ENCODE results near the gene COL23A1.

Gene COL23A1

DNA sequence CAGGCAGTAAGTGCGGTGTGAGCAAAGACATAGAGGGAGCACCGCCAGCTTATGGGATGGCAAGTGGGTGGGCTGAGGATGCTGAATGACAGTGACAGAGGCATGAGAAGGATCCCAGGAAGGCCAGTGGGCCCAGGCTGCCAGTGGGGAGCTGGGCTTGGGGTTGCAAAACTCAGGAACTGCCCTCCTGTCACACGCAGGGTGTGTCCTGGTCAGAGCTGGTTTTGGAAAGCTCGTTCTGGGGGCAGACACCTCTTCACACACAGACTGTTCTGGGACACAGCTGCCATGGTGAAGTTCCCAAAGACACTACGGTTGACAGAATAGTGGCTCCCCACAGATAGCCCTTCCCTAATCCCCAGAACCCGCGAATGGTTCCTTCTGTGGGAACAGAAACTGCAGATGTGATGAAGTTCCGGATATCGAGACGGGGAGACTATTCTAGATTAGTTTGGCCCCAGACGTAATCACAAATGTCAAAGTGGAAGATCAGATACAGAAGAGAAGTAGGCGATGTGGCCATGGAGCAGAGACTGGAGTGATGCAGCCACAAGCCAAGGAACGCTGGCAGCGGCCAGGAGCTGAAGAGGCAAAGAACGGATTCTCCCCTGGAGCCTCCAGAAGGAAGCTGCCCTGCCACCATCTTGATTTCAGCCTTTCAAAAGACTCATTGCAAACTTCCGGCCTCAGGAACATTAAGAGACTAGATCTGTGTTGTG lies 159.0 kb downstream of the COL23A1 start:
- DNase-seq, result no peak

DNA sequence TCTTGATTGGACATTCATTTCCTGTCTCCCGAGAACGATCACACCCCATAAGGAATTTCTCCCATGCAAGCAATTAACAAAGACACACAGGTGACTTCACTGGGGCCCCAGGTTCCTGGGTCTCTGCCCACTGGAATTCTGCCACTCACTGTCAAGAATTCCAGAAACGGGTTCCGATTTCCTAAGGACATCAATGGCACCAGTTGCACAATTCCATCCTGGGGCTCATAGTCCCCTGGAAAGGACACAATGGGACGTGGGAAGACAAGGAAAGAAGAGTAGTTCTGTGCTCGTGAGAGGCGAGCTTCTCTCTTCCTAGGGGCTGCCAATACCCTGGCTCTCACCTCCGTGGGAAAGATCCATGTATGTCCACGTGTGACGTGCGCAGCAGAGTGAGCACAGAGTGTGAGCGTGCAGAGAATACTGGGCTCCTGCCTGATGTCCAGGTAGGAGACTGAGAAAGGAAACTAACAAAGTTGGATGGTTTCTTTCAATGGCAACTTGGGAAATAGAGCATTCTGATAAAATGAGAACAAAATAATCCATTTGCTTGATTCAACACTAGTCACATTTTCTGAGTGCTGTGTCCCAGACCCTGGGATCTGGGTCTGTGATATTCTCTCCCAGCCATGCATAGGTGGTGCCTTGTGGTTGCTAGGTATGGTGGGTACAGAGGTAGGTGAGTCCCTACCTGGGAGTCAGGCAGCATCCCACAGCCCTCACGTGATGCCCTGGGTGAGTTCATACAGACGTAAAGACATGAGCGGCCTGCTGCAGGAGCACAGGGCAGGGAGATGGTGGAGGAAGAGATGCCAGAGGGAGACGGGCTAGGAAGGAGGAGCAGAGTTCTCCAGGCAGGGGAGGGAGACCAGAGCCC lies 159.8 kb downstream of the COL23A1 start:
- DNase-seq, result no peak

DNA sequence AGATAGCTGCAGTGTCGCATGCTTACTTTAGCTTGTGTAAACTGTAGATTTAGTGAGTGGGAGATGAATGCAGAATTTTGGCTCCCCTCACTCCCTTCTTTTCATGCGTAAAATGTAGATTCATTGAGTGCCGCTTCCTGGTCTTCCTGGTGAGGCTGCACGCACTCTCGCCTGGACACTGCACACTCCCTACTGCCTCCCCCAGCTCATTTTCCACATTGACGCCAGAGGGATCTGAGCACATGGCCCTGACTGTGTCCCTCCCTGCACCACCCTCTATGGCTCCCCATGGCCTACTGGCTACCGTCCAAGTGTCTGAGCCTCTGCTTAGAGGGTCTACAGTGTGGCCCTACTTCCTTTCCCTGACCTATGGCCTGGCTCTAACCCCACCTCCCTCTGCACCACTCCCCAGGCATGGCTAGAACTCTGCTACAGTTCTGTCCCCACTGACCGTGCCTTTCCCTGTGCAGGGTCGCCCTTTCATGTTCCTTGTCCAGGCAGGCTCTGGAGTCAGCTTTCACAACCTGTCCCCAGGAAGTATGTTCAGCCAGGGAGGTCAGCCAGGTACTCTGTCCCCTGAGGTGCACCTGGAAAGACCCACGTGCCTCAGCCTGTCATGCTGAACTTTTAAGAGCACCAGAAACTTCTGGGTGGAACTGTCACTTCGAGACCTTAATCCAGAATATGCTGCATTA lies 160.6 kb downstream of the COL23A1 start:
- no peak for DNase-seq

DNA sequence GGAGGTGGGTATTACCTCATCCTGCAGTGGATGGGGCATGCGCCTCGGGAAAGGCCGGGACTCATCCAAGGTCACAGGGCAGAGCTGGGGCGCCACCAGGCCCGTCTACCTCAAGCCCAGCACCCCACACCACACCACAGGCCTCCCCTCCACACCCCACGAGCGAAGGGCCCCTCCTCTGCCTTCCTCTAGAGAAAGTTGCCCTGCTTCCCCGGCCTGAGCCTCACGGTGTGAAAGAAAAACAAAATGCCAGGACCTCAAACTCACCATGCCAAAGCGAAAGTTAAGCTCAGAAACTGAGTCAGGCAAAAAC lies 161.1 kb downstream of the COL23A1 start:
- no peak for DNase-seq

DNA sequence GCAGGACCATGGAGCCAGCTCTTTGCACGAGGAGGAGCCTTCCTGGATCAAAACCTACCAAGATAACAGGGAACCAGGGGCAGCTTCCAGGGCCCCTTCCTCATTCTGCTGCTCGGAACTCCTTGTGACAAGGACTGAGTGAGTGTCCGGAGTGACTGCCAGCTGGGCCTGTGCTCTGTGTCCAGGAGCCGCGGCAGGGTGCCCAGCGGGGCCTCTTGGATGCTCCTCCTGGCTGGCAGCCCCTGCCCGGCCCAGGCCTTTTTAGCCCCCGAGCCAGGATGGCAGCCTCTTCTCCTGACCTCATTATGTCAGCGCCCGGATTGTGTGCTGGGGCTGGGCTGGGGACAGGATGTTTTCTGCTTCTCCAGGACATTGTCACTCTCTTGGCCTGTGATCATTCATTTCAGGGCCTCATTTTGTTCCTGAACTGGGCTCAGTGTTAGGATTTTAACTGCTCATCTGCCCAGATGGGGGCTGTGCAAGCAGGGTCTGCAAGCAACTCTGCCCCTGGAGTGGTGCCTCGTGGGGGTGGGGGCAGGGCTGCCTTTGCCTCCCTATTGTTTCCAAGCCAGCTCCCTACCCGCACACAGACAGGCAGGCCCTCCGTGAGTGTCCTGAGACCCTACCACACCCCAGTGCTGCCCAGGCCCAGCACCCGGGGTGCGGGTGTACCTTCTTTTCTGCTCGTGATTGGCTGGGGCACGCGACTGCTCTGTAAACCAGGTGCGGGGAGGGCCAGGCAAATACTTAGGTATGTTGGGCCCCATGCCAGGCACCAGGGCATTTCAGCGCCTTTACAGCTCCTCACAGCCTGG lies 161.6 kb downstream of the COL23A1 start:
- no peak for DNase-seq

DNA sequence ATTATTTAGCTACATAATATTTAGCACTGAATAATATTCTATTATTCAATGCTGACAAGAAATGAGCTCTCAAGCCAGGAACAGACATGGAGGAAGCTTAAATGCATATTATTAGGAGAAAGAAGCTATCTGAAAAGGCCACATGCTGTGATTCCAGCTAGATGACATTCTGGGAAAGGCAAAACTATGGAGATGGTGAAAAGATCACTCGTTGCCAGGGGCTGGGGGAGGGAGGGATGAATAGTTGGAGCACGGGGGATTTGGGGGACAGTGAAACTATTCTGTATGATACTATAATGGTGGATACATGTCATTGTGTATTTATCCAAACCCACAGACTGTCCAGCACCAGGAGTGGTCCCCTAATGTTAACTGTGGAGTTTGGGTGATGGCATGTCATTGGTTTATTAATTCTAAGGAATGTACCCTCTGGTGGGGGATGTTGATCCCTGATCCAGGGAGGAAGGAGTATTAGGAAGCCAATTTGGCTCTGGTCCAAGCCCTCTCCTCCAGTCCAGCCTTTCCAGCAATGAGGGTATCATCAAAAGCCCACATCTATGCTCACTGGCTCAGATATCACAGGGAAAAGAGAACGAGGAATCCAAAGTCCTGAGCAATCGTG lies 162.5 kb downstream of the COL23A1 start:
- no peak for DNase-seq

DNA sequence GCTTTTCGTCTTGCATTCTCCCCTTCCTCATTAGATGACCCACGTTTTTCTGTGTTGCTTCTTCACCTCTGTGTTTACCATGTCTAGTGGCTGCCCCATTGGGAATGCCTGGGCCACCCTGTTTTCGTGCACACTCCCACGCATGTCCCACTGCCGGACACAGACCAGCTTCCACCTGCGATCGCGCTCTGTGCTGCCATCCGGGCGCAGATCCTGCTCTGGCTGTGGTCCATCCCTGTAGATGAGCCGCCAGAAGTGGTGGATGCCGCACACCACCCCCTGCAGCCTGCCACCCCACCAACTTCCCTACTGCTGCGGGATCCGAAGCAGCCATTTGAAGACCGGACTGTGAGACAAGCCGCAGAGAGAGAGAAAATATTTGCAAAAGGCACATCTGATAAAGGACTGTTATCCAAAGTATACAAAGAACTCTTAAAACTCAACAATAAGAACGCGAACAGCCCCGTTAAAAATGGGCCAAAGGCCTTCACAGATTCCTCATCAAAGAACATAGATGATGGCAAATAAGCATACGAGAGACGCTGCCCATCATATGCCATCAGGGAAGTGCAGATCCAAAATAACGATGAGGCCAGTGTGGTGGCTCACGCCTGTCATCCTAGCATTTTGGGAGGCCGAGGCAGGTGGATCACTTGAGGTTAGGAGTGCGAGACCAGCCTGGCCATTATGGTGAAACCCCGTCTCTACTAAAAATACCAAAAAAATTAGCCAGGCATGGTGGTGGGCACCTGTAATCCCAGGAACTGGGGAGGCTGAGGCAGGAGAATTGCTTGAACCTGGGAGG lies 163.7 kb downstream of the COL23A1 start:
- DNase-seq, result no peak

DNA sequence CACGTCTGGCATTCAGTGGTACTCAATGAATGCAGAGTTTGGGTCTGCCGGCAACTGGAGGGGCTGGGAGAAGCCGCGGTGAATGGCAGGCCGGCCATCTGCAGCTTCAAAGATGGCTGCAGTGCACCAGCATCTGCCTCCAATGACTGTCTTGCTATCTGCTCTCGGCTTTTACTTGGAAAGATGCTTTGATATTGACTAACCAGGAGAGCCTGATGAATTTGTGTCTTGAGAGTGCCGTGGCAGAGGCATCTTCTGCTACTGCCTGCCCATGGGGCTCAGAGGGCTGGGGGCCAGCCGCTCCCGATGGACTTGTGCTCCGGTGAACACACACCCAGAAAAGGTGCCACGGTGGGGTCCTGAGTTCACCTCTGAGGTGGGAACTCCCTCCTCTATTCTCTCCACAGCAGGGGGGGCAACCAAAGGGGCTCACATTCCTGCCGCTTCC lies 164.5 kb downstream of the COL23A1 start:
- no peak for DNase-seq

DNA sequence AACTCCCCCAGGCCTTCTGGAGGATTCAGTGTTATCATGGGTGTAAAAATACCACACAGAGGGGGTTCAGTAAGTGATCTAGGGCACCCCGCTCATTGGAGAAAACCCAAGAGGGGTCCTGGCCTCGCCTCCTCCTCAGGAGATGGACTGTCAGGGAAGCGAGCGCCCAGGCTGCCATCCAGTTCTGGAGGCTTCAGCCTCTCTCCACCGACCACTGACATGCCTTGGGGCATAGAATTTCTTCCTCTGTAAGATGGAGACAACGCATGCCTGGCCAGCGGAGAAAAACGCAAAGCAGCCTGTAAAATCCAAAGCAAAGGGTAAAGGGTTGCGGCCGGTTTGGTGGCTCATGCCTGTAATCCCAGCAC lies 165.4 kb downstream of the COL23A1 start:
- no peak for DNase-seq

DNA sequence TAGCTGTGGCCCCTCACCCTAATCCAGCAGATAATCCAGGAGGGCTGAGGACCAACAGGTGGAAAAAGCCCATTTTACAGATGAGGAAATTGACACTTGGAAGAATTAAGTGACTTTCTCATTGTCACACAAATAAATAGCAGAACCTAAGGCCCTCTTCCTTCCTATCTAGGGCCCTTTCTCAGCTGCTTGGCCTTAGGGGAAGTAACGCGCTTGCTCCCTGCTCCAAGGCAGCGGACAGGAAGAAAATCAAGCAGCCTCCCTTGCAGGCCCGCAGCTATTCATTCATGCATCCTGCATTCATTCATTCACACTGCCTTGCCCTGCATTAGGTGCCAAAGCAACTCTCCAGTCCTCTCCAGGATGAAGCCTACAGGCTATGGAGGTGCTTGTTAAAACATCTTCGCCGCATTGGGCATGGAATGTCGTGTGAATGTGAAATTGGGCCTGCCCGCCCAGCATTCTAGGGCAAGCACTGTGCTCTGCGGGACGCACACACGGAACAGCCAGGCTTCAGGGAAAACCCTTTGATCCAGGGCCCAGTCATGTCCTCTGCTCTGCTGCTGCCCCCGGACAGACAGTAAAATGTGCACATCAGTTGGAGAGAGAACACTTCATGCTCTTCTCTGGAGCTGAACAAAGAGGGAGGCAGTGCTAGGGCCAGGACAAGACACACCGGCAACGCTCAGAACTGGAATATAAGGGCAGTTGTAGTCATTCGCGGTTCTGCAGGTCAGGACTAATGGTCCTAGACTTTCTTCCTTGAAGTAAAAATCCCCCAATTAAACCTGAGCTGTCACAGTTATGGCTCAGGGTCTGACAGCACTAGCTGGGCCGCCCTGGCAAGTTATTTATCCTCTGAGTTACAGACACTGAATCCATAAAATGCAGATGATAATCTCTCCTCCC lies 166.0 kb downstream of the COL23A1 start:
- no peak for DNase-seq

DNA sequence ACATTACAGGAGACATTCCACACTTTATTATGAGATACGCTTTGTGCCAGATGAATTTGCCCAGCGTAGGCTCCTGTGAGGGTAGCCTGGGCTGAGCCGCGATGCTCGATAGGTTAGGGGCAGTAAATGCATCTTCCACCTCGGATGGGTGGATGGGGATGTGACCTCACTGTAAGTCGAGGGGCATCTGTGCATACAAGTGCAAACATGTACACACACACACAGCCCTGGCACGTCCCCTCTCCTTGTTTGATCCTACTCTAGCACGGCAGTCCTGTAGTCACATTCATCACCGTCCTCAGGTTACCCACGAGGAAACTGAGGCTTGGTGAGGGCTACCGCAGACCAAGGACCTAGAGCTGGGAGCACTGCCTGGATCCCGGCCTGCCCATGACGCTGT lies 166.8 kb downstream of the COL23A1 start:
- no peak for DNase-seq

DNA sequence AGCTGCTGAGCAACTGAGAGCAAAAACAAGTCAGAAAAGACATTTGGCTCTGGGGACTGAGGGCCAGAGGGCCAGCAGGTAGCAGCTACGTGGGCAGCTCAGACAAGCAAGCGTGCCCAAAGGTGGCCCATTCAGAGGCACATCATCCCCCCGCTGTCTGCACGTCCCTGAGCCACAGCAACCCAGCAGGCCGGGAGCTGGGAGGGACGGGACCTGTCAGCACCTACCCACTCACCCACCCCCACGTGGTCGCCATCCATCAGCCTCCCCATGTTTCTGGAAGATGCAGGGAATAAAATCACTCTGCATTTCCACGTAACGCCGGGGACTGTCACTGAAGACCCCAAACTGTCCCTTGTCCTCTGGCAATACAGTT lies 167.8 kb downstream of the COL23A1 start:
- no peak for DNase-seq

DNA sequence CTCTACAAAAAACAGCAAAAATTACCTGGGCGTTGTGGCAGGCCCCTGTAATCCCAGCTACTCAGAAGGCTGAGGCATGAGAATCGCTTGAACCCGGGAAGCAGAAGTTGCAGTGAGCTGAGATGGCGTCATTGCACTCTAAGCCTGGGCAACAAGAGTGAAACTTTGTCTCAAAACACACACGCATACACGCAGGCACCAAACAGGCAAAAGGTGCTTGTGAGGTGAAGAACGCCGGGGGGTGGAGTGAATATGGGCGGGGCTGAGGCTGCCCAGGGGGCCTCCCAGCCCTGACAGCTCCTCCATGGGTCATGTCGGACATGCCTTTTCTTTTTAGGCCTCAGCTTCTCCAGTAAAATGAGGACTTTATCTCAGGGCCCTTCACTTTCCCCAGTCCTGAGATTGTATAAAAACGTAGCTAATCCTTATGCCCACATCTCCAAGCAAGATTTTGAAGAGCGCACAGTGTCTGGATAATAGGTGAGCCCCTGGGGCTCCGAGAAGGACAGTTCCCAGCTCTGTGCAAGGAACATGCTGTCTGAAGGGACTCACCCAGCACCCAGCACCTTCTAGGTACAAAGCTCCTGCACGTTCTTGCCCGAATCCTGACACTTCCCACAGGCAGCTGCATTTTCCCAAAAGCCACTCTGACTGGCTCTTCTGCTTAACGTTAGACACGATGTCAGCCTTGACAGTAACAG lies 168.3 kb downstream of the COL23A1 start:
- no peak for DNase-seq

DNA sequence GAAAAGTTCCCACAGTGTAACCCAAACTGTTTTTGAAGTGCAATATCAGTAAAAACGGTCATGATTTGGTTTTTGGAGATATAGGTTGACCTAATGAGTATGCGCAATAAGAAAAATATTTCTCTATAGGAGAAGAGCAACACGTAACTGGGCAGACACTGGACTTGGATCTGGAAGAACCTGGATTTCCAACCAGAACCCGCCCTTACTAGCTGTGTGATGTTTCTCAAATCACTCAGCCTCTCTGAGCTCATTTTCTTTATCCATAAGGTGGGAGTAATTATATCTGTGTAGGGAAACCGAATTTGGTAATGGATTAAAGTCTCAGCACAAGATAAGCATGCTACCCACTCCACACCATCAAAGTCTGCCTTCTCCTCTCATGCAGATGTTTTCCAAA lies 169.1 kb downstream of the COL23A1 start:
- no peak for DNase-seq

DNA sequence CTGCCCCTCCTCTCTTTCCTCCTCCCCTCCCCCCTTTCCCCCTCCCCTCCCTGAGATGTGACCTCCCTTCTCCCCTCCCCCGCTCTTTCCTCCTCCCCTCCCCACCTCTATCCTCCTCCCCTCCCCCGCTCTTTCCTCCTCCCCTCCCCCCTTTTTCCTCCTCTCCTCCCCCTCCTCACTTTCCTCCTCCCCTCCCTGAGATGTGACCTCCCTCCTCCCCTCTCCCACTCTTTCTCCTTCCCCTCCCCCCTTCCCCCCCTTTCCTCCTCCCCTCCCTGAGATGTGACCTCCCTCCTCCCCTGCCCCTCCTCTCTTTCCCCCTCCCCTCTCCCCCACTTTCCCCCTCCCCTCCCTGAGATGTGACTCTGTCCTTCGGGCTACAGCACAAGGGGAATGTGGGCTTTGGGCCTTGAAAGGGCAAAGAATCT lies 169.8 kb downstream of the COL23A1 start:
- DNase-seq, result no peak

DNA sequence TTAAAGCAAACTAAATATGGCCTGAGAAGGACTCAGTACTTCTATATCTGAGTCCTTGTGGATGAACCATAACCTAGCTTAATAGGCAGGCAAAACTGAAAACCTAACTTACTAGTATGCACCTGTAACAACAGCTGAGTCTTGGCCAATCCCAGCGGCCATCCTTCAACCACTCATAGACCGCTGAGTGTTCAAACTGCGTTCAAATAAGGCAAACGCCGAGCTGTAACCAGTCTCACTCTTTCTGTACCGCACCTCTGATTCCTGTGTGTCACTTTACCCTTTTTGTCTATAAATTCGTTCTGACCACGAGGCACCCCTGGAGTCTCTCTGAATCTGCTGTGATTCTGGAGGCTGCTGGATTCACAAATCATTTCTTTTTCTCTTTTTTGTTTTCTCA lies 170.5 kb downstream of the COL23A1 start:
- DNase-seq, result no peak

DNA sequence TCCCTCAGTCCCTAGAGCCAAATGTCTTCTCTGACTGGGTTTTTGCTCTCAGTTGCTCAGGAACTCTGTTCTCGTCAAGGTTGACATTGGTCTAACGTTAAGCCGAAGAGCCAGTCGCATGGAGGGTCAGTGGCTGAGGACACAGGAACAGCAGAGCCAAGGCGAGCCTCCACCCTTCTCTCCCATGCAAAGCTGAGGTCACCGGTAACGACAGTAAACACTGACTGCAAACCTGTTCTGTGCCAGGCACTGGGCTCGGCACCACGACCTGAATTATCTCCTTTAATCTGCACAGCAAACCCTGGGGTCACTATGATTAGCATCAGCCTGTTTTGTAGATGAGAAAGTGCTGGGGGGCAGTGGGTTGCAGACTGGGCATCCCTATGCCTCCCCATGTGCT lies 171.0 kb downstream of the COL23A1 start:
- no peak for DNase-seq

DNA sequence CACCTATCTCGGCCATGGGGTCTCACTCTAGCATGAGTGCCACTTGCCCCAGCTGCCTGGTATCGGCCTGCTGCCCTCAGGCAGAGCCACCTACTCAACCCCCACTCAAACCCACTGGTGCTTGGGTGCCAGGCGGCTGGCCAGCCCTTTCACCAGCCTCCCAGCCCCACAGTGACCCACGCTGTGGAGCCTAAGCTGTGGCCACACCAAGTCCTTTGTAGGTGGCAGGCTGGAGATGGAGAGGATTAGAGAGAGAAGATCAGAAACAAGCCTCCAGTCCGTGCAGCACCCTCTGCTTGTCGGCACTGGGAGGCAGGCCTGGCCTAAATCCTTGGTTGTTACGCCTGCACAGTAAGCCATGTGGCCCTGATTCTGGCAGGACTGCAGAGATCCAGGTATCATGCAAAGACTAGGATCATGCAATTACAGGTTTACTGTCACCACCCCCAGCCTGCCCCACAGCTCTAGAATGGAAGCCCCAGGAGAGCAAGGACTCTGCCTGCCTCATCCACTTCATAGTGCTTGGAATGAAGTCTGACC lies 171.7 kb downstream of the COL23A1 start:
- DNase-seq, result no peak

DNA sequence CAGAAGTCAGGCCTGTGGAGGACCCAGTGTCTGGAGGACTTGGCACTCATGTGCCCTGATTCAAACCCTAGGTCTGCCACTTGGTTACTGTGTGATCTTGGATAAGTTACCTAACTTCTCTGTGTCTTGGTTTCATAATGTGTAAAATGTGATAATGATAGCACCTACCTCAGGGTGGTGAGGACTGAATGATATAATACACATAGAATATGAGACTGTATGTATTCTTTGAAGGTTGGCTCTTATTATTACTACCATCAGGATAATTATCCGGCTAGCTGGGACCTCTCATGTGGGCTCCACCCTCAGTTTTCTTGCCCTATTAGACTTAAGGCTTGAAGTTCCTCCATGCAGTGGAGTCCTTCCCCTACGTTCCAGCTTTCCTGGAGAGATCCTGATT lies 172.2 kb downstream of the COL23A1 start:
- no peak for DNase-seq

DNA sequence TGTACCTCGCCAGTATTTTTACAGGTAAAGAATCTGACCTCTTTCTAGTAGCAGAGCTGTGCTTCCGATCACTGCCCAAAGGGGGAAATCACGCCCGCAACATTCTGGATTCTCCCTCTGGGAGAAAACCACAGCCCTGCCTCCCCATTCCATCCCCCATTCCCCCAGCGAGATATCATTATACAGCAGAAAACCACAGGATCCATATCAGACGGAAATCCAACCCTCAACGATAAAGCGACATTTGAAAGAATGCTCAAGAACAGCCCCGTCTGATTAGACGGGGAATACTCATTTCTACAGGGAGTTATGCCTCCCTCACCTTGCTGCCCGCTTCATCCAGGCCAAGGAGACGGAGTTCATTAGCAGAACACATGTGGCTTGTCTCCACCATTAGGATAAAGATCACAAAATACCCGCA lies 172.8 kb downstream of the COL23A1 start:
- no peak for DNase-seq
